ENCODE results near the gene KDM8.

- no peak for TF ChIP-seq EZH2 (IDR thresholded peaks at IDR 0.05; ENCODE audit: insufficient read depth, low read length)
- TF ChIP-seq, protein P1, sequence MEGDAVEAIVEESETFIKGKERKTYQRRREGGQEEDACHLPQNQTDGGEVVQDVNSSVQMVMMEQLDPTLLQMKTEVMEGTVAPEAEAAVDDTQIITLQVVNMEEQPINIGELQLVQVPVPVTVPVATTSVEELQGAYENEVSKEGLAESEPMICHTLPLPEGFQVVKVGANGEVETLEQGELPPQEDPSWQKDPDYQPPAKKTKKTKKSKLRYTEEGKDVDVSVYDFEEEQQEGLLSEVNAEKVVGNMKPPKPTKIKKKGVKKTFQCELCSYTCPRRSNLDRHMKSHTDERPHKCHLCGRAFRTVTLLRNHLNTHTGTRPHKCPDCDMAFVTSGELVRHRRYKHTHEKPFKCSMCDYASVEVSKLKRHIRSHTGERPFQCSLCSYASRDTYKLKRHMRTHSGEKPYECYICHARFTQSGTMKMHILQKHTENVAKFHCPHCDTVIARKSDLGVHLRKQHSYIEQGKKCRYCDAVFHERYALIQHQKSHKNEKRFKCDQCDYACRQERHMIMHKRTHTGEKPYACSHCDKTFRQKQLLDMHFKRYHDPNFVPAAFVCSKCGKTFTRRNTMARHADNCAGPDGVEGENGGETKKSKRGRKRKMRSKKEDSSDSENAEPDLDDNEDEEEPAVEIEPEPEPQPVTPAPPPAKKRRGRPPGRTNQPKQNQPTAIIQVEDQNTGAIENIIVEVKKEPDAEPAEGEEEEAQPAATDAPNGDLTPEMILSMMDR (IDR thresholded peaks at IDR 0.05; ENCODE audit: insufficient read depth, low read depth, low read length) = peak; percentile 77
These were observed 23.7 kb upstream of the KDM8 start for GRCh38 chr16:27179500-27180072.
